H1 (cell line): ENCODE measurements around the gene APLP1. TPM values are rescaled to one million over a fixed set of nuclear protein-coding genes. Genes with fewer than 3 reads are reported as not detected.

ENCODE experiments used
- ASH2L ChIP-seq: fragments of 200-600, 300-600 bp; sonication (generic); IDR thresholded peaks from one replicate; pipeline ENCODE4 v1.7.1; 2017; ENCODE audit warnings: low read length
- ATF2 ChIP-seq: IDR thresholded peaks from 2 replicates; pipeline ENCODE4 v1.6.1; 2012; ENCODE audit warnings: low read length, inconsistent platforms
- CBX8 ChIP-seq: fragments of 300-800, 300-1000 bp; sonication (generic); IDR thresholded peaks from 2 replicates; pipeline ENCODE4 v1.7.1; 2016; ENCODE audit warnings: low read depth, low read length, borderline replicate concordance
- CEBPB ChIP-seq: IDR thresholded peaks from 2 replicates; pipeline ENCODE4 v1.6.1; 2012; ENCODE audit warnings: low read depth, low read length
- CREB1 ChIP-seq: IDR thresholded peaks from 2 replicates; pipeline ENCODE4 v1.6.1; 2012; ENCODE audit warnings: inconsistent platforms
- CTCF ChIP-seq, 3 experiments: IDR thresholded peaks; 1 replicate in 2 of 3; 2 replicates in 1 of 3; pipeline versions ENCODE4 v1.5.1 to v1.6.1; 2011; ENCODE audit warnings: low read length in 3 of 3, mild to moderate bottlenecking in 3 of 3, inconsistent platforms in 2 of 3, low read depth in 1 of 3, moderate library complexity in 1 of 3; ENCODE audit not compliant: insufficient read depth in 1 of 3; ENCODE audit errors: control extremely low read depth in 1 of 3
- E2F6 ChIP-seq: IDR thresholded peaks from 2 replicates; pipeline ENCODE4 v1.6.1; 2012; ENCODE audit warnings: inconsistent platforms
- FOSL1 ChIP-seq: IDR thresholded peaks from 2 replicates; pipeline ENCODE4 v1.6.1; 2011; ENCODE audit warnings: mild to moderate bottlenecking, low read depth, low read length, moderate library complexity; ENCODE audit not compliant: insufficient read depth
- GABPA ChIP-seq: IDR thresholded peaks from 2 replicates; pipeline ENCODE4 v1.6.1; 2011; ENCODE audit warnings: mild to moderate bottlenecking, low read length, moderate library complexity, borderline replicate concordance; ENCODE audit not compliant: insufficient read depth
- HDAC6 ChIP-seq: IDR thresholded peaks from one replicate; pipeline ENCODE4 v1.7.1; 2012; ENCODE audit warnings: low read depth, mild to moderate bottlenecking, inconsistent platforms, low read length, moderate library complexity
- KDM1A ChIP-seq: fragments of 200-600, 300-600 bp; sonication (generic); IDR thresholded peaks from 2 replicates; pipeline ENCODE4 v1.7.1; 2016; ENCODE audit warnings: mild to moderate bottlenecking, low read length, borderline replicate concordance
- KDM4A ChIP-seq: IDR thresholded peaks from one replicate; pipeline ENCODE4 v1.7.1; 2012; ENCODE audit warnings: low read depth, mild to moderate bottlenecking, moderate library complexity, low read length, inconsistent platforms; ENCODE audit not compliant: severe bottlenecking
- KDM5A ChIP-seq: fragments of 200-600 bp; IDR thresholded peaks from 2 replicates; pipeline ENCODE4 v1.7.1; 2012; ENCODE audit warnings: mild to moderate bottlenecking, low read length, inconsistent platforms, mixed read lengths
- NANOG ChIP-seq: IDR thresholded peaks from 2 replicates; pipeline ENCODE4 v1.6.1; 2011; ENCODE audit warnings: low read length, low read depth, mild to moderate bottlenecking, inconsistent platforms; ENCODE audit not compliant: insufficient read depth, poor library complexity, severe bottlenecking
- SP1 ChIP-seq: IDR thresholded peaks from 2 replicates; pipeline ENCODE4 v1.6.1; 2011; ENCODE audit warnings: low read depth, low read length
- TAF1 ChIP-seq: IDR thresholded peaks from 2 replicates; pipeline ENCODE4 v1.6.1; 2011; ENCODE audit warnings: mild to moderate bottlenecking, low read depth, low read length
- TCF12 ChIP-seq: IDR thresholded peaks from 2 replicates; pipeline ENCODE4 v1.6.1; 2011; ENCODE audit warnings: low read depth, mild to moderate bottlenecking, low read length
- USF2 ChIP-seq: IDR thresholded peaks from 2 replicates; pipeline ENCODE4 v1.6.1; 2011; ENCODE audit warnings: low read length, improper control_type of control experiment
- polyA plus RNA-seq, 7 experiments: library from polyadenylated mRNA; depleted of rRNA in 3 of 7; stranded (reverse) in 5 of 7; unstranded in 2 of 7; fragments of >200 nt in 5 of 7; fragments of 200-250 nt in 2 of 7; gene quantifications; 1 replicate in 5 of 7; 2 replicates in 1 of 7; 4 replicates in 1 of 7; pipeline versions ENCODE4 v1.2.1 to v1.2.3, GENCODE V29; 2011 to 2013; ENCODE audit warnings: missing spikeins in 2 of 7, mixed read lengths in 2 of 7
- total RNA-seq: library from RNA; stranded (reverse); fragmentation: NEBNext Ultra II Directional; extraction: Animal tissue kit (Norgen Biotek cat#: 25700); gene quantifications from 2 replicates; pipeline ENCODE4 v1.2.1, GENCODE V29; 2021

APLP1 gene
- total and polyA plus RNA-seq, 2 of the 8 experiments (the other 6 are each of a cell fraction or from before 2014, with no cell fraction given) = 19.9 to 22.0 TPM

- TF ChIP-seq CTCF (IDR thresholded peaks at IDR 0.05; ENCODE audit: control extremely low read depth in 1 of 3, insufficient read depth in 1 of 3, low read depth in 1 of 3, low read length in 3 of 3) (no peak), ASH2L (peak; percentile 33), KDM4A (peak; percentile 34), ATF2 (no peak), CBX8 (no peak), CEBPB (no peak), USF2 (no peak), KDM1A (no peak), KDM5A (no peak), GABPA (no peak; the same call in 1 of the 2 replicates), E2F6 (peak; percentile 49; the same call in 1 of the 2 replicates), TAF1 (no peak), HDAC6 (no peak), TCF12 (no peak), CREB1 (0 out of 2 replicates have a peak, but pooled peaks have one; percentile 11), NANOG (no peak), FOSL1 (no peak), SP1 (peak; percentile 31; the same call in 1 of the 2 replicates)
Measured at GRCh38 chr19:35860818-35861639, 7.3 kb upstream of the APLP1 start (continued).
